ENCODE measurements around the gene CD8A.

CD8A gene

GRCh38 chr2:86791573-86791972, 860 bp upstream of the CD8A start:
- DNase-seq: no peak
- Mint-ChIP-seq H3K27me3 (peaks cover 66% of the 10 kb centered on the region), H3K9me3 (peaks cover 15% of the 10 kb centered on the region), H3K4me3 (peak overlapping the region; percentile 86), H3K27ac (peak overlapping the region; percentile 97), H3K4me1 (ENCODE audit: low read depth) (peaks cover 59% of the 10 kb centered on the region), H3K36me3 (ENCODE audit: low read depth) (peaks cover 42% of the 10 kb centered on the region)

GRCh38 chr2:86790134-86790675, 508 bp downstream of the CD8A start:
- peaks cover 3% of the 10 kb centered on the region for H3K9me3 Mint-ChIP-seq
- H3K36me3 Mint-ChIP-seq (ENCODE audit: low read depth): peaks cover 34% of the 10 kb centered on the region
- peaks cover 65% of the 10 kb centered on the region for H3K27me3 Mint-ChIP-seq
- peak; percentile 60 for DNase-seq
- peak overlapping the region; percentile 93 for H3K27ac Mint-ChIP-seq
- H3K4me1 Mint-ChIP-seq (ENCODE audit: low read depth): peaks cover 71% of the 10 kb centered on the region
- H3K4me3 Mint-ChIP-seq: peak overlapping the region; percentile 86

- peaks cover 71% of the 10 kb centered on the region for H3K4me1 Mint-ChIP-seq (ENCODE audit: low read depth)
- peak overlapping the region; percentile 93 for H3K27ac Mint-ChIP-seq
- H3K27me3 Mint-ChIP-seq: peaks cover 60% of the 10 kb centered on the region
- H3K4me3 Mint-ChIP-seq: peak overlapping the region; percentile 86
- no peaks in the 10 kb centered on the region for H3K9me3 Mint-ChIP-seq
- no peak for DNase-seq
- peaks cover 36% of the 10 kb centered on the region for H3K36me3 Mint-ChIP-seq (ENCODE audit: low read depth)
Measured at GRCh38 chr2:86789687-86790133, 1.0 kb downstream of the CD8A start.

DNA sequence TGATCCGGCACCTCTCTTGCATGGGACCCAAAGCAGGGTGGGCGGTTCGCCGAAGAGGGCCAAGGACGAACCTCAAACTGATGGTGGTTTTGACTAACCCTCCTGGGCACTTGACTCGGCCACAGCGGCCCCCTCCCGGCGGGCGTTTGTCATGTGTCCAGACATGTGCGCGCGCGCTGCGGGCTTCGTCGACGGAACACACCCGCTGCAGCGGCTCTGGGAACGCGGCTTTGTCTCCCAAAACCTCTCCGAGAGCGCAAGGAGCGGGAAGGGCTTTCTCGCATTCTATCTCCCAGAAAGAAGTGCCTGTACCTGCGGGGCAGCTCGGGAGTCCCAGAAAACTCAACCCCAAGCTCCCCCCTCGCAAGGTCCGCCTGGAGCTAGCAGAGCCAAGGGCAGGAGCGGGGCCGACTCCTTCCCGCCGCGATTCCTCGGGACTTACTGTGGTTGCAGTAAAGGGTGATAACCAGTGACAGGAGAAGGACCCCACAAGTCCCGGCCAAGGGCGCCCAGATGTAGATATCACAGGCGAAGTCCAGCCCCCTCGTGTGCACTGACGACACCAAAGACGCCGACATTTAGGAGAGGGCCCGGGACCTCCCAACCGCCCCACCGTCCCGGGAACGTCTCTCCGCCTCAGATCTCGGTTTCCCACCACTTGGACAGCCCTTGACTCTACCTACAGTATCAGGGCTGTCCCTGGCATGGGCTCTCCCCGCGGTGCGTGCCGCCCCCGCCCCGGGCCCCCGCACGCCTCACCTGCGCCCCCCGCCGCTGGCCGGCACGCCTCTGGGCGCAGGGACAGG, 1.6 kb downstream of the CD8A start:
- DNase-seq: peak; percentile 62
- H3K4me1 Mint-ChIP-seq (ENCODE audit: low read depth): peaks cover 71% of the 10 kb centered on the region
- H3K4me3 Mint-ChIP-seq: peak overlapping the region; percentile 86
- H3K27me3 Mint-ChIP-seq: peaks cover 53% of the 10 kb centered on the region
- peaks cover 41% of the 10 kb centered on the region for H3K36me3 Mint-ChIP-seq (ENCODE audit: low read depth)
- H3K27ac Mint-ChIP-seq: peak overlapping the region; percentile 92
- no peaks in the 10 kb centered on the region for H3K9me3 Mint-ChIP-seq

- H3K4me3 Mint-ChIP-seq: peak overlapping the region; percentile 86
- H3K27me3 Mint-ChIP-seq: peaks cover 44% of the 10 kb centered on the region
- peaks cover 41% of the 10 kb centered on the region for H3K36me3 Mint-ChIP-seq (ENCODE audit: low read depth)
Measured at GRCh38 chr2:86788165-86788564, 2.5 kb downstream of the CD8A start.

GRCh38 chr2:86787736-86788135, 3.0 kb downstream of the CD8A start:
- peak overlapping the region; percentile 86 for H3K4me3 Mint-ChIP-seq
- peaks cover 67% of the 10 kb centered on the region for H3K4me1 Mint-ChIP-seq (ENCODE audit: low read depth)
- peaks cover 40% of the 10 kb centered on the region for H3K27me3 Mint-ChIP-seq
- no peaks in the 10 kb centered on the region for H3K9me3 Mint-ChIP-seq
- H3K36me3 Mint-ChIP-seq (ENCODE audit: low read depth): peaks cover 41% of the 10 kb centered on the region
- no peak for DNase-seq
- peak overlapping the region; percentile 92 for H3K27ac Mint-ChIP-seq

More at GRCh38 chr2:86788165-86788564, 2.5 kb downstream of the CD8A start:
- no peak for DNase-seq
- Mint-ChIP-seq H3K4me1 (ENCODE audit: low read depth) (peaks cover 71% of the 10 kb centered on the region), H3K27ac (peak overlapping the region; percentile 92), H3K9me3 (no peaks in the 10 kb centered on the region)

DNA sequence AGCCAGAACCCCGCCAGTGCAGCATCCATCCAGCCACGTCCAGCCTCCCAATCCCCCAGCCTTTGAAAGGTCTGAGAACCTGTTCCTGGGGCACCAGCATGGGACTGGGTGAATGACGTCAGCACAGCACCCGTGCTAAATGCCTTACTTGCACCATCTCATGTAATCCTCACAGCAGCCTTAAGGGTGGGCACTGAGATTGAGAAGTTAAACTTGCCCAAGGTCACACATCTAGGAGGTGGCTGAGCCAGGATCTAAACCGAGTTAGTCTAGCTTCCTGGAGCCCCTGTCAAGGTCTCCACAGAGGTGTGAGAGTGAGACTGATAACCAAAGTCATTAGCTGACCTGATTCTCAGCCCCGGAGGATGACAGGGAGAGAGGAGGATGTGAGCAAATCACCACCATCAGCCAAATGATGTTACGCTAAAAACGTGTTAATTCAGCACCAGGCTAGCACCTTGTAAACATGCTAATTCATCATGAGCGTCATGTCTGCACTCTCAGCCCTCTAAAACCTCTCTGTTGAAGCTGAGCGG, 4.6 kb downstream of the CD8A start:
- peak; percentile 60 for DNase-seq
- peaks cover 41% of the 10 kb centered on the region for H3K36me3 Mint-ChIP-seq (ENCODE audit: low read depth)
- no peaks in the 10 kb centered on the region for H3K9me3 Mint-ChIP-seq
- H3K4me1 Mint-ChIP-seq (ENCODE audit: low read depth): peaks cover 58% of the 10 kb centered on the region
- peaks cover 27% of the 10 kb centered on the region for H3K27me3 Mint-ChIP-seq
- peak overlapping the region; percentile 86 for H3K4me3 Mint-ChIP-seq
- H3K27ac Mint-ChIP-seq: peak overlapping the region; percentile 92

GRCh38 chr2:86785456-86785855, 5.3 kb downstream of the CD8A start:
- H3K36me3 Mint-ChIP-seq (ENCODE audit: low read depth): peaks cover 41% of the 10 kb centered on the region

GRCh38 chr2:86783615-86784339, 6.9 kb downstream of the CD8A start:
- Mint-ChIP-seq H3K36me3 (ENCODE audit: low read depth) (peaks cover 32% of the 10 kb centered on the region), H3K4me3 (no peak overlapping the region), H3K27ac (peak overlapping the region; percentile 92)

More at GRCh38 chr2:86785456-86785855, 5.3 kb downstream of the CD8A start:
- no peaks in the 10 kb centered on the region for H3K9me3 Mint-ChIP-seq
- peak; percentile 65 for DNase-seq
- H3K27ac Mint-ChIP-seq: peak overlapping the region; percentile 92
- peaks cover 24% of the 10 kb centered on the region for H3K27me3 Mint-ChIP-seq
- peak overlapping the region; percentile 86 for H3K4me3 Mint-ChIP-seq
- peaks cover 55% of the 10 kb centered on the region for H3K4me1 Mint-ChIP-seq (ENCODE audit: low read depth)

GRCh38 chr2:86782748-86783147, 8.0 kb downstream of the CD8A start:
- Mint-ChIP-seq H3K4me1 (ENCODE audit: low read depth) (peaks cover 42% of the 10 kb centered on the region), H3K36me3 (ENCODE audit: low read depth) (peaks cover 22% of the 10 kb centered on the region), H3K27me3 (peaks cover 3% of the 10 kb centered on the region), H3K4me3 (no peak overlapping the region), H3K27ac (peak overlapping the region; percentile 16), H3K9me3 (no peaks in the 10 kb centered on the region)
- DNase-seq: no peak

More at GRCh38 chr2:86783615-86784339, 6.9 kb downstream of the CD8A start:
- Mint-ChIP-seq H3K9me3 (no peaks in the 10 kb centered on the region), H3K27me3 (peaks cover 13% of the 10 kb centered on the region), H3K4me1 (ENCODE audit: low read depth) (peaks cover 50% of the 10 kb centered on the region)
- DNase-seq: no peak

- Mint-ChIP-seq H3K4me3 (no peak overlapping the region), H3K4me1 (ENCODE audit: low read depth) (peaks cover 34% of the 10 kb centered on the region), H3K9me3 (no peaks in the 10 kb centered on the region), H3K36me3 (ENCODE audit: low read depth) (peaks cover 25% of the 10 kb centered on the region), H3K27me3 (no peaks in the 10 kb centered on the region), H3K27ac (no peak overlapping the region)
- DNase-seq: no peak
Measured at GRCh38 chr2:86781363-86781762, 9.3 kb downstream of the CD8A start.

DNA sequence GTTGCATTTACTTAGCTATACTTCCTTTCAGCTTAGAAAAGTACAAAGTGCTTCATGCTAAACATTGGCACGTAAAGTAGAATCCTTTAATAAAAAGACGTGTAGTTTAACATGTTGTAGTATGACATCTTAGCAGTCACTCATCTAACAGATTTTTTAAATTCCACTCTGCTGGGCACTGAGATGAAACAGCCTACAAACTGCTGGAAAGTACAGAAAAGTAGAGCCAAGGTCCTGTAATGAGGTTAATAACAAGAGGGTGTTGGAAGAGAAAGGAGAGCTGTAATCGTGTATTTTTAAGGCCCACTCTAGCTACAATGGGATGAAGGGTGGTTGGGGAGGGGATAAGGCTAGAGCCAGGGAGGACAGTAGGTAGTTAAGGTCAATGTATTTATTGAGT, 10.7 kb downstream of the CD8A start:
- Mint-ChIP-seq H3K27ac (no peak overlapping the region), H3K27me3 (no peaks in the 10 kb centered on the region), H3K4me3 (no peak overlapping the region), H3K9me3 (no peaks in the 10 kb centered on the region), H3K4me1 (ENCODE audit: low read depth) (peaks cover 21% of the 10 kb centered on the region), H3K36me3 (ENCODE audit: low read depth) (peaks cover 32% of the 10 kb centered on the region)
- no peak for DNase-seq

DNA sequence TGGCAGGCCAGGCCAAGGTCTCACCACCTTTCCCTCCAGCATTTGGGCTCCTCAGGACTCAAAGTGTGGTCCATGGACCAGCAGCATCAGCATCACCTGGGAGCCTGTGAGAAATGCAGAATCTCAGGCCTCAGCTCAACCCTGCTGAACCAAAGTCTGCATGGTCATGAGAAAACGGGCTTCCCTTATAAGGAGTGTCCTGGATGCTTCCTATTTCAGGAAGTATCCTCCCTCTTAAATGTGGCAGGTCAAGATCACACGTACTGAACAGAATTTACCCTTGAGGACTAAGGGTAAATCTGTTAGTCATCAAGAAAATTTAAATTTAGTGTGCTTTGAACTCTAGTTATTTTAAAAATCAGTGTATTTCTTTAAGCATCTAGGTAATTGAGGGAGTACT, 11.8 kb downstream of the CD8A start:
- no peak overlapping the region for H3K4me3 Mint-ChIP-seq
- H3K27me3 Mint-ChIP-seq: no peaks in the 10 kb centered on the region
- peaks cover 10% of the 10 kb centered on the region for H3K4me1 Mint-ChIP-seq (ENCODE audit: low read depth)
- DNase-seq: no peak
- no peak overlapping the region for H3K27ac Mint-ChIP-seq
- no peaks in the 10 kb centered on the region for H3K9me3 Mint-ChIP-seq
- peaks cover 35% of the 10 kb centered on the region for H3K36me3 Mint-ChIP-seq (ENCODE audit: low read depth)

GRCh38 chr2:86776532-86776931, 14.2 kb downstream of the CD8A start:
- H3K36me3 Mint-ChIP-seq (ENCODE audit: low read depth): peaks cover 59% of the 10 kb centered on the region
- H3K4me3 Mint-ChIP-seq: no peak overlapping the region
- H3K9me3 Mint-ChIP-seq: no peaks in the 10 kb centered on the region
- H3K27me3 Mint-ChIP-seq: no peaks in the 10 kb centered on the region
- no peak overlapping the region for H3K27ac Mint-ChIP-seq
- DNase-seq: no peak
- H3K4me1 Mint-ChIP-seq (ENCODE audit: low read depth): no peaks in the 10 kb centered on the region

All from activated T-cell treated with anti-CD3 and anti-CD28 coated beads, Interleukin-2, amount 50 U/mL, for 24 hours (primary cell).